HG02798 (cell line): ENCODE measurements around the gene FAM89B.
A peak's percentile ranks its signal among the peaks of the same experiment; 100 is the strongest.
"Not testable (repeated sequence)": the region's sequence is repeated elsewhere in the genome, so short reads cannot be mapped to it uniquely, and the experiment has no call there.

Source experiments
- ATAC-seq: cut with Tn5 transposase; IDR thresholded peaks from one replicate; pipeline ENCODE4 v1.9.1; 2021; ENCODE audit warnings: mild to moderate bottlenecking; ENCODE audit not compliant: unreplicated experiment, poor library complexity

The FAM89B gene

GRCh38 chr11:65572356-65573051 is at the start of gene FAM89B:
Gene FAM89B (plus strand): TSS chr11:65572538. CDS start chr11:65572670, 132 bp downstream.
- peak; percentile 10 for ATAC-seq

- not testable (repeated sequence) for ATAC-seq
These were observed 49.4 kb upstream of the FAM89B start for GRCh38 chr11:65522718-65523630.

GRCh38 chr11:65523631-65523968 is 48.7 kb upstream of the FAM89B start:
- ATAC-seq, result not testable (repeated sequence)

- no peak for ATAC-seq
These were observed 48.2 kb upstream of the FAM89B start for GRCh38 chr11:65524014-65524740.

GRCh38 chr11:65524741-65525545 is 47.4 kb upstream of the FAM89B start, which contains the start of gene SCYL1:
Gene SCYL1 (plus strand): TSS chr11:65525083. CDS start chr11:65525154, 71 bp downstream.
- peak; percentile 74 for ATAC-seq

GRCh38 chr11:65525546-65526480 is 46.5 kb upstream of the FAM89B start:
- ATAC-seq, result no peak

- ATAC-seq, result no peak
These were observed 45.6 kb upstream of the FAM89B start for GRCh38 chr11:65526744-65527143.

GRCh38 chr11:65528819-65529350 is 43.5 kb upstream of the FAM89B start:
- no peak for ATAC-seq

- no peak for ATAC-seq
These were observed 42.7 kb upstream of the FAM89B start for GRCh38 chr11:65529475-65530156.

GRCh38 chr11:65530157-65530496 is 42.2 kb upstream of the FAM89B start:
- no peak for ATAC-seq

- no peak for ATAC-seq
These were observed 39.8 kb upstream of the FAM89B start for GRCh38 chr11:65532388-65533064.

GRCh38 chr11:65535102-65535501 is 37.2 kb upstream of the FAM89B start:
- ATAC-seq, result no peak

- ATAC-seq, result no peak
These were observed 35.7 kb upstream of the FAM89B start for GRCh38 chr11:65536412-65537295.

- no peak for ATAC-seq
These were observed 35.1 kb upstream of the FAM89B start for GRCh38 chr11:65537296-65537597.

GRCh38 chr11:65537620-65538231 is 34.6 kb upstream of the FAM89B start:
- ATAC-seq, result no peak

- no peak for ATAC-seq
These were observed 34.0 kb upstream of the FAM89B start for GRCh38 chr11:65538232-65538914.
